ENCODE measurements around the gene MARCHF7.

MARCHF7 gene

DNA sequence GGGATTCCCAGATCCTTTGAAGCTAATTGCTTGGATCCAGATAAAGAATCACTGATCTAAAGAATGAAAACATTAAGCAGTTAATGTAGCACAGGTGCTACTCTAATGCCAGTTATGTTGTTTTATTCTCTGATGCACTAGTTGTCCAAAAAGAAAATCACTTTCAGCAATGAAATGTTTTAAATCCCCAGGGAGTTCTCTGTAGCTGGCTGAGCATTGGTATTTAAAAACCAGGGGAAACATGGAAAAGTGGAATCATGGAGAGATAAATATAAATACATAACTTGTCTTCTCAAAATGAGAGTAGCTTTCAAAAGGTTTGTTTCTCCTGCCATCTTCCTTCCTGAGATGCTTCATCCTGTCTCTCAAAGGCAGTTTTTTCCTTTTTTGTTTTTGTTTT lies 48.0 kb downstream of the MARCHF7 start:
- H3K27me3 ChIP-seq (ENCODE audit: control insufficient read depth in 1 of 2, insufficient read depth in 2 of 2, low read length in 2 of 2), result no peaks in the 10 kb centered on the region
- H3K4me3 ChIP-seq (ENCODE audit: low read length in 2 of 2), result no peak overlapping the region
- H3K9ac ChIP-seq (ENCODE audit: low read length in 2 of 2), result no peak overlapping the region
- no peak overlapping the region for H3K27ac ChIP-seq (ENCODE audit: low read length)
- H3K4me1 ChIP-seq (ENCODE audit: control insufficient read depth, insufficient read depth, low read length), result no peaks in the 10 kb centered on the region
- H3K9me3 ChIP-seq (ENCODE audit: control insufficient read depth in 2 of 2, low read length in 2 of 2), result no peaks in the 10 kb centered on the region
- peaks cover 6 to 8% of the 10 kb centered on the region in 2 donors for H3K36me3 ChIP-seq (ENCODE audit: control insufficient read depth in 2 of 2, insufficient read depth in 2 of 2, low read length in 2 of 2)

DNA sequence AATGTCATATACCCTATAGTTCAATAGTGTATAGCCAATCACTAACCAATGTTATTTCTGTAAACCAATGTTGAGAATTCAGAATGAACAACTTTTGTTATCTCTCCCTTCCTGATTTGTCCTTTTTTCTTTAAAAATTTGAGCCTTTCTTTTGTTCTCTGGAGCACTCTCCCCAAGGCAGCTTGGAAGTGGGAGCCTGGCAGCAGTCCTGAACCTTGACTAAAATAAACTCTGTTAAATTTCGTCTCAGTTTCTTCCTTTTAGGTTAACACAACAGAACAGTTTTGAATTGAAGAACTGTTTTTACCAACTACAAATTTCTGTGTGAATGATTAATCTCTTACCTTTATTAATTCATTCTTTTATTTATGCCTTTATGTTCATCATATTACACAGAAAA lies 49.8 kb downstream of the MARCHF7 start:
- Histone ChIP-seq H3K9me3 (ENCODE audit: control insufficient read depth in 2 of 2, low read length in 2 of 2) (no peaks in the 10 kb centered on the region), H3K4me3 (ENCODE audit: low read length in 2 of 2) (no peak overlapping the region), H3K4me1 (ENCODE audit: control insufficient read depth, insufficient read depth, low read length) (no peaks in the 10 kb centered on the region), H3K27ac (ENCODE audit: low read length) (no peak overlapping the region), H3K9ac (ENCODE audit: low read length in 2 of 2) (no peak overlapping the region), H3K27me3 (ENCODE audit: control insufficient read depth in 1 of 2, insufficient read depth in 2 of 2, low read length in 2 of 2) (no peaks in the 10 kb centered on the region), H3K36me3 (ENCODE audit: control insufficient read depth in 2 of 2, insufficient read depth in 2 of 2, low read length in 2 of 2) (peaks cover 6 to 16% of the 10 kb centered on the region in 2 donors)
